Heart right ventricle (tissue), 16 donors: Measurements from ENCODE around the gene DAPL1. TPM values are rescaled to one million over a fixed set of nuclear protein-coding genes. Genes with fewer than 3 reads are reported as not detected.

ENCODE experiments used
- ATAC-seq, 8 donors: fragments of 200-7000 bp; cut with Tn5 transposase; one replicate each; pipeline ENCODE4 v1.9.1; 2020; ENCODE audit warnings: mild to moderate bottlenecking in 8 of 8, moderate library complexity in 8 of 8, moderate number of reproducible peaks in 1 of 8
- DNase-seq, 2 donors: peaks; one replicate each; pipeline ENCODE4 v3.0.0-alpha.2; 2020
- H3K27ac ChIP-seq, 10 donors: fragments of 200-600 bp; sonication (generic) in 2 of 10; one replicate each; pipeline versions ENCODE4 v1.5.0 to v1.8.0; 2020 to 2022; ENCODE audit warnings: mild to moderate bottlenecking in 3 of 10
- H3K27me3 ChIP-seq, 7 donors: fragments of 200-600 bp; one replicate each; pipeline ENCODE4 v1.8.0; 2021 to 2022; ENCODE audit warnings: mild to moderate bottlenecking in 2 of 7
- H3K36me3 ChIP-seq, 9 donors: fragments of 200-600 bp; sonication (generic) in 1 of 9; one replicate each; pipeline versions ENCODE4 v1.5.0 to v1.8.0; 2020 to 2022; ENCODE audit warnings: mild to moderate bottlenecking in 2 of 9
- H3K4me1 ChIP-seq, 9 donors: fragments of 200-600 bp; sonication (generic) in 1 of 9; one replicate each; pipeline versions ENCODE4 v1.5.0 to v1.8.0; 2020 to 2022; ENCODE audit warnings: mild to moderate bottlenecking in 4 of 9
- H3K4me3 ChIP-seq, 10 donors: fragments of 200-600 bp; sonication (generic) in 2 of 10; one replicate each; pipeline versions ENCODE4 v1.5.0 to v1.8.0; 2020 to 2022; ENCODE audit warnings: mild to moderate bottlenecking in 7 of 10, moderate library complexity in 2 of 10
- H3K9me3 ChIP-seq, 11 donors: fragments of 200-600 bp in 10 of 11; sonication (generic) in 2 of 11; one replicate each; pipeline versions ENCODE4 v1.5.0 to v1.8.0; 2013 to 2022; ENCODE audit warnings: mild to moderate bottlenecking in 2 of 11, control low read depth in 1 of 11, moderate library complexity in 1 of 11
- WGBS, 2 donors: extraction: QIAGEN DNeasy Blood & Tissue Kit; methylation state at CpG; one replicate each; pipeline ENCODE4 v1.1.7; 2013; ENCODE audit warnings: inconsistent platforms in 1 of 2; 5-methylcytosine and 5-hydroxymethylcytosine counted together
- intact Hi-C, 10 donors: fragments of 100-400 bp; cut with DNase I; formaldehyde crosslinking; loops; one replicate each; pipeline versions ENCODE4 v1.11.1 to v1.14.2; 2022
- polyA plus RNA-seq, 2 donors: library from polyadenylated mRNA; stranded (reverse); fragments of 200-250 nt; gene quantifications; one replicate each; pipeline ENCODE4 v1.2.3, GENCODE V29; 2013
- total RNA-seq, 10 donors: library from RNA; stranded (reverse); fragmentation: NEBNext Ultra II Directional in 3 of 10; extraction: Animal tissue kit (Norgen Biotek cat#: 25700) in 3 of 10; gene quantifications; one replicate each; pipeline versions ENCODE4 v1.2.1 to v1.2.4, GENCODE V29; 2021 to 2023
- TF ChIP-seq, protein P1 (sequence below), 9 donors: fragments of 200-600 bp; sonication (generic) in 2 of 9; IDR thresholded peaks; one replicate each; pipeline versions ENCODE4 v1.5.0 to v1.8.0; 2021 to 2022; ENCODE audit warnings: antibody characterized with exemption in 9 of 9, mild to moderate bottlenecking in 5 of 9, moderate library complexity in 1 of 9
- donor health status: Arrhythmogenic right ventricular cardiomyopathy.
- donor health status: ischemic (EF 13 %, LVEDD 7.1; RV severe dilation, severe dysfunction).
- donor health status: healthy with polysubstance abuse.
- donor health status: DM: no; HTN: yes; CAD: no.
- donor health status: DM: no; HTN: no; CAD: no.
- donor health status: ischemic (EF 25% LVEDD 6.9; RV normal size, moderate dysfunction).
- donor health status: ischemic (EF 25% LVEDD 5.7; RV mildly dilated, moderate dysfunction).
- donor health status: healthy.
- donor health status: DM: yes; HTN: yes; CAD: no.
- donor health status: Ischemic cardiomyopathy.
- donor health status: ischemic (EF 35%, LVEDD 5.7; RV mildly dilated, moderate dysfunction).
- donor health status: nonischemic (EF 11% LVEDD 7.7; RV severe dilation, severe dysfunction).
- donor health status: DM: yes; HTN: yes; CAD: no.
- donor health status: PGD.
- donor health status: ischemic (EF 29% LVEDD 5.4; RV normal size, mild dysfunction).
- donor health status: nonischemic (EF 23%, LVEDD 6.1; RV moderate dilation, normal function).

Gene DAPL1
- total and polyA plus RNA-seq, 12 donors, result 0.87 TPM; not detected in 11

DNA sequence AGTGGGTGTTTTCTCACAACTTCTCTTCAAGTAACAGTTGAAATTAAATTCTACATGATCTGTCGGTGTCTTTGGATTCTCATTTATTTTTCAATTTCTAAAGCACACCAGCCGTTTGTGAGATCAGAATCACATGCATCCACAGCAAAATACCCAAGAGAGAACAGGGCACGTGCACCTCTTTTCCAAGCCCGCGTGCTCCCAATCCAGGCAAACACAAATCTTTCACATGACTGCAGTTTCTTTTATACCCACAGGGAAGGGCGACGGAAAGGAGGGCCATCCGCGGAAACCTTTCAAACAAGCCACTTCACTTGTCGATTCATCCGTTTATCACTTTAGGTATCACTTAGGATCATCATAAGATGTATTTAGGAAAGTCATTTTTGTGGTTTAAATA is 13.0 kb upstream of the DAPL1 start:
- TF ChIP-seq, protein P1, sequence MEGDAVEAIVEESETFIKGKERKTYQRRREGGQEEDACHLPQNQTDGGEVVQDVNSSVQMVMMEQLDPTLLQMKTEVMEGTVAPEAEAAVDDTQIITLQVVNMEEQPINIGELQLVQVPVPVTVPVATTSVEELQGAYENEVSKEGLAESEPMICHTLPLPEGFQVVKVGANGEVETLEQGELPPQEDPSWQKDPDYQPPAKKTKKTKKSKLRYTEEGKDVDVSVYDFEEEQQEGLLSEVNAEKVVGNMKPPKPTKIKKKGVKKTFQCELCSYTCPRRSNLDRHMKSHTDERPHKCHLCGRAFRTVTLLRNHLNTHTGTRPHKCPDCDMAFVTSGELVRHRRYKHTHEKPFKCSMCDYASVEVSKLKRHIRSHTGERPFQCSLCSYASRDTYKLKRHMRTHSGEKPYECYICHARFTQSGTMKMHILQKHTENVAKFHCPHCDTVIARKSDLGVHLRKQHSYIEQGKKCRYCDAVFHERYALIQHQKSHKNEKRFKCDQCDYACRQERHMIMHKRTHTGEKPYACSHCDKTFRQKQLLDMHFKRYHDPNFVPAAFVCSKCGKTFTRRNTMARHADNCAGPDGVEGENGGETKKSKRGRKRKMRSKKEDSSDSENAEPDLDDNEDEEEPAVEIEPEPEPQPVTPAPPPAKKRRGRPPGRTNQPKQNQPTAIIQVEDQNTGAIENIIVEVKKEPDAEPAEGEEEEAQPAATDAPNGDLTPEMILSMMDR (IDR thresholded peaks at IDR 0.05), result no peak
- ATAC-seq (no peak), DNase-seq (no peak)
- no peaks in the 10 kb centered on the region for H3K27me3 ChIP-seq
- peaks cover 0 to 10% (median 0%) of the 10 kb centered on the region in 9 donors for H3K4me1 ChIP-seq
- H3K9me3 ChIP-seq, result peaks cover 0 to 5% (median 0%) of the 10 kb centered on the region in 11 donors
- intact Hi-C loops, result no loop called here
- no peaks in the 10 kb centered on the region for H3K36me3 ChIP-seq
- no peak overlapping the region for H3K27ac ChIP-seq
- no peak overlapping the region for H3K4me3 ChIP-seq
- 91 to 92% methylated on average over 11 of the region's 11 CpGs for WGBS, 2 donors

DNA sequence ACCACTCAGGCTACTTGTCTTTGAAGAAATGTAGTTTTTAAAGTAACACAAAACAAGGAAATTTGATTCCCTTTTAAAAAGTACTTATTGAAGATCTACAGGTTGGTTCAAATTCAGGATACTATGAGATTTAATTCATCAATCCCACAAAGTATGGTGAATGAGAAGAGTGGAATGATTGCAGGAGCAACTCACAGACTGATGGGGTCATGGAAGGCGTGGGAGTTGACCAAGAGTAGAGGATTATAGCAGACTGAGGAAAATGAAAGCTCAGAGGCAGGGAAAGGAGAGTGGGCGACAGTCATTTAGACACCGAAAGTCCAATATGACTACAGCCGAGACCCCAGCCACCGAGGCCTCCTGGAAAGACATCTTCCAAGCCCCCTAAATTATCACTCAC is 12.5 kb upstream of the DAPL1 start:
- Histone ChIP-seq H3K27ac (no peak overlapping the region), H3K27me3 (no peaks in the 10 kb centered on the region), H3K4me1 (peaks cover 0 to 10% (median 0%) of the 10 kb centered on the region in 9 donors), H3K4me3 (no peak overlapping the region), H3K36me3 (no peaks in the 10 kb centered on the region), H3K9me3 (peaks cover 0 to 10% (median 0%) of the 10 kb centered on the region in 11 donors)
- ATAC-seq, result no peak
- no peak for DNase-seq
- intact Hi-C loops, result no loop called here
- TF ChIP-seq, protein P1 (IDR thresholded peaks at IDR 0.05), result no peak
- WGBS, 2 donors, result 80 to 88% methylated on average over 5 of the region's 5 CpGs

GRCh38 chr2:158783923-158784322 is 11.2 kb upstream of the DAPL1 start:
- H3K4me3 ChIP-seq, result no peak overlapping the region
- no peak for ATAC-seq
- intact Hi-C loops, result no loop called here
- H3K27me3 ChIP-seq, result no peaks in the 10 kb centered on the region
- TF ChIP-seq, protein P1 (IDR thresholded peaks at IDR 0.05), result no peak
- H3K27ac ChIP-seq, result no peak overlapping the region
- peaks cover 0 to 10% (median 0%) of the 10 kb centered on the region in 9 donors for H3K4me1 ChIP-seq
- WGBS, 2 donors, result 46 to 70% methylated on average over 2 of the region's 2 CpGs
- H3K36me3 ChIP-seq, result no peaks in the 10 kb centered on the region
- peaks cover 0 to 14% (median 0%) of the 10 kb centered on the region in 11 donors for H3K9me3 ChIP-seq
- DNase-seq, result no peak

DNA sequence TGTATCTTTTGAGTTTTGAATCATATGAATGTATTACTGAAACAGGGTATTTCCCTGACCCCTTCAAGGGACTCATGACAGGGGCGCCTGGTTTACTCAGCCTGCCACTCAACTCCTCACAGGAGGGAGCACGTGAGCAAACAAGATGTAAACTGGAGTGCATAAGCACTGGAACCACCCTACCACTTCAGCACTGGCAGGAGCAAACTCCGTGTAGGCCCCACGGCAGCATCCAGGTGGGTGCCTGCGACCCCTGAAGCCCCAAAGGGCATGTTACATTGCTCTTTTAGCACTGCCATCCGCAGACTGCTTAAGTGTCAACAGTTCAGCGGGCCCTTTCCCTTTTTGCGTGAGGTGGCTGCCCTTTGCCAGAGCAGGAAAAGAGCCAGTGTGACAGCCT is 8.2 kb upstream of the DAPL1 start:
- no peak overlapping the region for H3K27ac ChIP-seq
- DNase-seq (no peak), ATAC-seq (no peak)
- WGBS, 2 donors, result 86 to 93% methylated on average over 8 of the region's 8 CpGs
- H3K4me3 ChIP-seq, result no peak overlapping the region
- intact Hi-C loops, result no loop called here
- TF ChIP-seq, protein P1 (IDR thresholded peaks at IDR 0.05), result no peak
- H3K27me3 ChIP-seq, result no peaks in the 10 kb centered on the region
- H3K4me1 ChIP-seq, result no peaks in the 10 kb centered on the region
- H3K36me3 ChIP-seq, result no peaks in the 10 kb centered on the region
- H3K9me3 ChIP-seq, result peaks cover 0 to 14% (median 0%) of the 10 kb centered on the region in 11 donors
